CD4-positive, alpha-beta T cell treated with Interferon gamma for 1 hour (primary cell): ENCODE results near the gene SHB.

Source experiments
- DNase-seq: peaks from one replicate; pipeline ENCODE4 v3.0.0-alpha.2; 2020

SHB gene

DNA sequence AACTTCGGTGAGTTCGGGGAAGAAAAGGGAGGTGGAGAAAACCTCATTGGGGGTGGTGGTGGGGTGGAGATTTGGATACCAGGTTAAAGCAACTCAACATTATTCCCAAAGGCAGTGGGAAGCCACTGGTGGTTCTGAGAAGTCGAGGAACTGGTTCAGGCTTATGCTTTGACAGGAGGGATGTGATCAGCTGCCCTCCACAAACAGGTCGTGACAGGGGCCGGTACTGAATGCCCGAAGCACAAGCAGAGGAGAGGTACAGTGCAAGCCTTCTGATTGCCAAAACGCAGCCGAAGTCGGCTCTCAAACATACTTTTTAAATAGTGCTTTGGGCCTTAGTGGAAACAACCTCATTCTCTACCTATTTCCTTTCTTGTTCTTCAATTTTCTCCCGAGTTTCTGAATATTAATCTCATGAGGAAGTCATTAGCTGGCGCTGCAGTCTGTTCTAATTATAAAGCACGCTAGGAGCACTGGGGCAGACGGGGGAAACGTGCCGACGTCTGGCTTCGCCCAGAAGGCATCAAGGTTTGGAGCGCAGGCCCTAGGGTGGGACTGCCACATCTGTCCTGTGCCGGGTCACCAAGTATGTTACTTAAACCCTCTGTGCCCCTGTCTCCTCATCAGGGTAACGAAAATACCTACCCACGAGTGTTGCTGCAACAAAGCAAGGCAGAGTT is 27.3 kb downstream of the SHB start:
- no peak for DNase-seq

DNA sequence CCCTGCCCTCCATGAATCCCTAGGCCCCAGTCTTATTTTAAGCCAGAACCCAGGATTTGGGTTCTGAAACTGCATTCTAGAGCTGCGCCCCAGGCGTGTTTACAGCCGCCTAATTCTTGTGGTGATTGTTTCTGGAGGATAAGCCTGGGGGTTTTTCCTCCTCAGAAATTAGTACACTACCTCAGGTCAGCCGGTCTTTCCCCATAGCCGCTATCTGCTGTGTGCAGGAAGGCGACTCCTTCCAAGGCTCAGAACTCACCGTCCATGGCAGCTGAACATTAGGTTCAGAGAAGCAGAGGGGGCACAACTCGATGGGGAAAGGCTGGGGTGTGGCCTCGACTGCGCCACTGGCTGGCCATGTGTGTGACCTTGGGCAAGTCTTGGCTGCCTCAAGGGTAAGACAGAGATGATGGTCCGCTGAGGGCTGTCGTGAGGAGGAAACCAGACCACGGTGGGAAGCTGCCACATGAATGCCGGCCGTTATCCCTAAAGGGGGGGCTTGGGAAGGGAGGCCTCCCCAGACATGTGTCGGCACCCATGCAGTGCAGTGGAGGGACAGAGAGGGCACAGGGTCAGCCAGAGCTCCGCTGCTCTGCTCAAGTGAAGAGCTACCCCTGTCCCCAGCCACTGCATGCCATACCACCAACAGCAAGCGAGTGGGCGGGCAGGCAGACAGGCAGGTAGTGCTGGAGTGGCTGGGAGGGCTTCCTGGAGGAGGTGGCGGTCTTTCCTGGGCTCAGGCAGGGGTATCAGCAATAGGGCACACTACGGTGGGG is 28.9 kb downstream of the SHB start:
- DNase-seq: no peak

DNA sequence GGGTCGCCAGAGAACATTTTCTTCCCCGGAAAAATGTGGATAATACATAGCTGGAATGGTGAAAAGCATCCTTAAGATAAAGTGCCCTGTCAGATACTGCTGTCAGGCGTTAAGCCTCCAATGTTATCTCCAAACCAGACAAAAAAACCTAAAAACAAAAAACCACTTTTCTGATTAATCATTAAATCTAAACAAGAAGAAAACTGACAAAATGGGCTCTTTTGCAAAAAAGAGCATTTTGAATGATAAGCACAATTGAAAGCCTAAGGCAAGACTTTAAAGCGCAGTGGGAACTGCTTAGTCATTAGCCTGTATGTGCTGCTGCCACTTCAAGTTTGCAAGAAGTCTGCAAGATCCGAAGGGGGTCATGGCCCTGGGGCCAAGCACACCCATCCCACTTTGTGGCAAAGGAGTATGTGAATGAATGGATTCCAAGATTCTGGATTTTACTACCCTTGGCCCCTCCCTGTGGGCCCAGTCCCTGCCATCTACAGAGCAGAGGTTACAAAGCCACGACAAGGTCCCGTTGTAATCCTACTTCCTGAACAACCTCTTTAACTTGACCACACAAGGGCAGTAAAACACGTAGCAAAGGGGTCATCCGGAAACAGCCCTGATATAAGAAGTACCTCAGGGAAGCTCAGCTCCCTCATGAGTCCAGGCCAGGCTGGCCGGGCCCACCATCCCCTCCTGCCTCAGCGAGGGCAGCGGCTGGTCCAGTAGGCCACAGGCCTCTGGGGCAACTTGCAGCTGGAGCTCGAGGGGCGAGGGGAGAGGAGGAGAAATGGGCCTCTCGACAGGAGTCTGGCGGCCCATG is 29.7 kb downstream of the SHB start:
- no peak for DNase-seq

DNA sequence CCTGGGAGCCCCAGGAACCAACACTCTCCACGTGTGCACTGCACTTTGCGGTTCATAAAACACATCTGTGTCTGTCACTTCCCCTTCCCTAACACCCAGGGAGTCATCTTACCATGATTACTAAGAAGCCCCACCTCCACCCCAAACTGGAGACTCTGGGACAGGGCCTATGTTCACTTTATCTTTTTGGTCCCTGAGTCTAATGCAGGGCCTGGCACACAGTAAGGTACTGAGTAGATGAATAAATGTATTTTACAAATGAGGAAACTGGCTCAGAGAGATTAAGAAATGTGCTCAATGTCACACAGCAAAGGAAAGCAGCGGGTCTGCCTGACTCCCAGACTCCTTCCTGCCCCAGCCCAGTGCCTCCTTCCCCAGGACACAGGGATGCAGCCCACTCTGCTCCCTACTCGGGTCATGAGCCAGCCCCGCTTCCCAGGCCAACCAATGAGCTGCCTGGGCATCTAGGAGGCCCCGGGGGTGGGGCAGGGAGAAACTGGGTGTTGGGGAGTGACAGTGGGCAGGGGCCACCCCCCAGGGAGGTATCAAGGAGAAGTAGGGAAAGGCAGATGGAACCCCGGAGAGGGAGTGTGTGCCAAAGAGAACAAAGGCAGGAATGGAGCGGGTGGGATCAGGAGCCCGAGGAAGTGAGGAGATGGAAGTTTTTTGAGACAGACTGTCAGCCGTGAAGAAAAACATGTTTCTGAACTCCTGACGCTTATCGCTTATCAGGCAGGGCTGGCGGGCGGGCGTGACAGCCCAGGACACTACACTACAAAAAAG is 30.5 kb downstream of the SHB start:
- DNase-seq: no peak

DNA sequence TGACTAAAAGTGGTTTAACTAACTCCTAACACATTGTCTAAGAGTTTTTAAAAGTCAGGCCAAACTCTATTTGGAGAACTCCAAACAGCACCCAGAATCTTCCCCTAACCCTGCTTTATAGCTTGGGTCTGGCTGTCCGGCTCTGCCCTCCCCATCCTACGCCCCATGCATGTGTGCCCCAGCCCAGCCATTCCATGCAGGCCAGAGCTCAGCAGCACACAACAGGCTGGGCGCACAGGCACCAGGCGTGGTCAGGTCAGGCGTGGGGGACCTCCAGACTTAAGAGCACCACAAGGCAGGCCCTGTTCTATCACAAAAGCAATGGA is 31.1 kb downstream of the SHB start:
- DNase-seq: no peak

DNA sequence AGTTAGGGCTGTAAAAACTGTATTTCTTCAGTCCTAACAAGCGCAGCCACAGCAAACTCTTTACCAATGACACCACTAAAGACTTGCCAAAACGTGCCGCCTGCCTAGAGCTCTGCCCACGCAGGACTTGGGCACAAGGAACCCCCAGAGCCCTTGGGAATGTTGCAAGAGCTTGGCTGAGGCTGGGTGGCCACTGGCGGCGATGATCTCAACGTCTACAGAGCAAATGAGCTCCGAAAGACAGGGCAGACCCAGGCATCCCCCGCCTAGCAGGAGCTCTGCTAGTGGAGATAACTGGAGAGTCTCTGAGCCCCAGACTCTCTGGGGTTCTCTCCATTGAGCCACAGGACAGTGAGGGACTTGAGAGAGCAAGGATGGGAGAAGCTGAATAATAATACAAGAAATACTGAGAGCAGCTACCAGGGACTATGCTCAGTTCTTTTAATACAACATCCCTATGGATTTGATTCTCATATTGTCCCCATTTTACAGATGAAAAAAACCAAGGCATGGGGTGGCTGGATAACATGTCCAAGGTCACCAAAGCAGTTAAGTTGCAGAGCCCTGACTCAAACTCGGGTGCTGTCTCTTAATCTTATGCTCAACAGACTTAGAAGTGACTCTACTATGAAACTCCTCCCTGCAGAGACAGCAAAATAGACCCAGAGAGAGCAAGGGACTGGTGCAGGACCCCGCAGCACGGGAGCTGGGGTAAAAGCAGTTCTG is 32.5 kb downstream of the SHB start:
- DNase-seq: no peak

DNA sequence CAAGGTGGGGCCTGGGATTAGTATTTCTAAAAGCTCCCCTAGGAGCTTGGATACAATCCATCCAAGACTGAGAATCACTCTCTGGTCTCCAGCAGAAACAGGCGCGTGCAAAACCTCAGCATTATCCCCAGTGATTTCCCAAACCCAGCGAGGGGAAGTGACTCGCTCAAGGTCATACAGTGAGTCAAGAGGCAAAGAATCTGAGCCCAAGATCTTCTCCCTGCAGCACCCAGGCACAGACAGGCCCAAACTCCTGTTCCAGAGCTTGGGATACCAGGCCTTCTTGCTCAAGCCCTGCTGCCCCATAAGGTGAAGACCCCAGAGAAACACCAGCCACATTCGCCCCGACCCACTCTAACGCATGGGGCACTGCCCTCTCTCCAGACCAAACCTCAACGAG is 33.2 kb downstream of the SHB start:
- no peak for DNase-seq

DNA sequence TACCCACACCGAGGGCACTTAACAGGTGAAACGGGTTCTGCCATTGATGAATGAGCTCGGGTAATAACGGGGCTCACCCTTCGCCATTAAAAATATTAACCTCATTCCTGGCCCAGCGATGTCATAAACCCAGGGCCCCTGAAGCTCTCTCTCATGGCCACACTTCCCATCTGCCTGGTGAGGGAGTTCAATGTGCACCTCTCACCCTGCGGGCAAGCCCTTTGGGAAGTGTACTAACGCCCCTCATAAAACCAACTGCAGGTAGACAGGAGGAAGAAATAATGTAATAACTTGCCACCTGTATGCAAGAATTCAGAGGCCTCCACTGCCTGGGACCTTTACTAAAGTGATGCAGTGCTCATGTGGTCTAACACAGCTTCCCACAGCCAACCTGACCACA is 35.1 kb downstream of the SHB start:
- no peak for DNase-seq

DNA sequence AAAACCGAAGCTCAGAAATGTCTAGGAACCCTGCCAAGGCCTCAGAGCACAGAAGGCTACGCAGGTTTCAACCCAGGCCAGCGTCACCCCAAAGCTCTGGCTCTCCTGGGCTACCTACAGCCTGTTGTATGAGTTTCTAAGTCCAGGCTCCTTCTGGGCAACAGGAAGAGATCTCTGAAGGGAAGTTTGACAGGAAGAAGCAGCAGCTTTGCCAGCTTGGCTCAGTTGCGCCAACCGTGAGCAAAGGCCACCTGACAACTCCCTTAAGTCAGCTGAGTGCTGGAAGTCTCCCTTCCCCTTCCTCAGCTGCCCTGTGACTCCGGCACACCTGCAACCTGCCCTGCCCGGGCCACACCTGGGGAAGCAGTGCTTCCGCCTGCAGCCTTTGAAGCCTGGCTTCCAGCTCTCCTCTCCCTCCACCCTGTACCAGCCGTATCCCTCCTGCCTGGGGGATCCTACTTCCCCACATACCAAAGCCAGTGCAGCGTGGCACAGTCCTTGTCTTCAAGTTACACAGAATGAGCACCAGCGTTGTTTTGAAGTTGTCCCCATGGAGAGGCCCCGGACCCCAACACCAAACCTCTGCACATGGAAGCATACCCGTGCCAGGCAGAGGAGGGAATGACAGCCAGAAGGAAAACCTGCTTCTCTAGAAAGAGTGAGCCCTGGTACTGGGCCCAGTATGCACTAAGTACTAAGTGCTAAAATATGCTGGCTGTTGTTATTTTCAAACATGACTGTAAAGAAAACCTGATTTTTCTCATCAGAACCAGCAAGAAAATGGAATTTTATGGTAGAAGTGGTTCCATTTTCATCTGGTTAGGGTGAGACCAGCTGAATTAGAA is 36.5 kb downstream of the SHB start:
- no peak for DNase-seq

DNA sequence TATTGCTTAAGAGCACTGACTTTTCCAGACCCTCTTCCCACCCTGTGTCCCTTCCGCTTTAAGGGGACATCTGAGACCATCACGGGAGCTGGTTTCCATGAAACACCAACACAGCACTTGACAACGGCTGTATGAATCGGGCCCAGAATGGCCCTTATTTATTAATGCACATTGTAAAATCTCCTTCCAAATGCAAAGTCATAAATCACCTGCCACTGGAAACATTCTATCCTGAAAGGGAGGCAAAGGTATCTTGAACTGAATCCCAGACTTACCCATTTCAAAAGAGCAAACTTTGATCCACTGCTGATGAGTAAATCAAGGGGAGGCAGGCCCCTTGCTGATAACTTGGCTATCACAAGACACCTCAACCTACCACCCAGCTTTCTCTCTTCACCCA is 37.4 kb downstream of the SHB start:
- DNase-seq: no peak

DNA sequence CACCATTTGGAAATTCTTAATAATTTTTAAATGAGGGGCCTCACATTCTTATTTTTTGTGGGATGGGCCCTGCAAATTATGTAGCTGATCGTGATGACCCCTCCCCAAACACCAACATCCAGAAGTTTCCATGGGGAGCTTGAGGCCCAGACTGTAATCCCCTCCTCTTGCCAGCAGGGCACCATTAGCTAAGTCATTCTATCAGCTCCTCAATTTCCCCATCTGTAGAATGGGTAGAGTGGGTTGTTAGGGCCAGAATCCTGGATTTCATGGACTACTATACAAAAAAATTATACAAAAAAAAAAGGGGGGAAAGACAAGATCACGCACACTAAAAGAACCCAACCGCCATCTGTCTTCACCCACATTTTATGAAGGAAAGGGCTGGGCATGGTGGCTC is 38.4 kb downstream of the SHB start:
- DNase-seq: no peak

DNA sequence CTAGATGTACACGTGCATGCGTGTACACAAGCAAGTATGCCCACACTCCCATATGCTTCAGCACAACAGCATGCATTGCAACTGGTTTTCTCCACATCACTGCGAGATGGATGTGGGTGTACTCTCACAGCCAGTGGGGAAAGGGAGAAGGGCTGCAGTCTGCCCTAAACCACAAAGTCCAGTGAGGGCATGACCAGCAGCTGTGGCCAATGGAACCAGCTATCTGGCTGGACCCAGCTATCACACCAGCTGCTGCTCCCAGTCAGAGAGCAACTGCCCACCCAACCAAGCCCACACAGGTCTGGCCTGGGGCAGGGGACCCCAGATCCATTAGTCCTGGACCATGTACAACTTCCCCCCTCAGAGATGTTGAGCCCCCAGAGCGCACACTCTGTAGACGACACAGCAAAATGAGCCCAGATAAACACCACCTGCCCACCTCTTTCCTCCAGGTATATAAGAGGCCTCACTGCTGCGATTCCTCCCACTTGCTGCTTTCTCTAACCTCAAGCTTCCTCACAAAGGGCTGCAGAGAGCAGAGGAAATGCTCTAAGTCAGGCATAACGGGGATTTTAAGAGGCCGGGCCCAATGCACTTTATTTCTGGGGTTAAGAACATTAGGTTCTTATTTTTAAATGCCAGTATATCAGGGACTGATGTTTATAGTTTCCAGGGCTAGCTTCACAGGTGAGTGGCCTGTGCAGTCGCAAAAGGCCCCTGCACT is 39.0 kb downstream of the SHB start:
- DNase-seq: no peak

DNA sequence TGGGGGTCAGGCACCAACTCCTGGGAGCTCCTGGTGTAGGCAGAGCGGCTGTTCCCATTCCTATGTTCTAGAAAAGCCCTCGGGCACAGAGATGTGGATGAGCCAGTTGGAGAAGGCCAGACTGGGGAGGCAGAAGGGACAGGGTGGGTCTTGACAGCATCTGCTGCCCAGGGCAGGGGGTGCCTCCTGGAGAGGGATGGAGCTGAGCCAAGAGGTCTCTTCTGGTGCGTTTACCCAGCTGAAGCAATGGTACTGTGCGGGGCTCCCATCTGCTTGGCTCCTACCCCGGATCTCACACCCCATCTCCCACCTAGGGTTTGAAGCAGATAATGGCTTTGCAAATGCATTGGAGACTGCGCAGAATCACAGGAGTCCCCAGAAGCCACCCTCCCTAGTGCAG is 41.3 kb downstream of the SHB start:
- DNase-seq: no peak

DNA sequence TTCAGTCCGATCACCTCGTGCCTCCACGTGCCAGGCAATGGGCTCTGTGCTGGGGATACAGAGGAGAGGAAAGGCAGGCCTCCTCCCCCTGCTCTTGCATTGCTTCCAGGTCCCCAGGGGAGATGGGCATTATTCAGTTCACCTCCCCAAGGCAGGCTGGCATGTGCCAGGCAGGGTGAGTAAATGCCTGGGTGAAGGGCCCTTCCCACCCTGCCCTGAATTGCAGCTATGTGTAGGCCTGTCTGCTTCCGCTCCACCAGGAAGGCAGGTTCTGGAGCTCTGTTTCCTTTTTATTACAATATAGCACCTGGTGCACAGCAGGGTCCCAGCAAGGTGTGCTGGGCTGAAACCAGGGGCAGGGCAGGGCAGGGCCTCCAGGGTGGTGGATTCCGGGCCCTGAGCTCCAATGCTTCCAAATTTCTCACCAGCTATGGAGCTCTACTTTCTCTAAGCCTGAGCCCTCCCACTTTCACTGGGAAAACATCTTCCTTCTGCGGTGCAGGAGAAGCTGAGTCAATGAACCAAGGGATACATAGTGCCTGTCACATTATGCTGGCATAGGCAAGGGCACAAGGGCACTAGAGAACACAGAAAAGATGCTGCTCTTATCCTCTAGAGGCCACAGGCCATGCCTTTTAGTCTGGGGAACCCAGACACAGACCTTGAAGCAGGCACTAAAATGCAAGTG is 42.0 kb downstream of the SHB start:
- no peak for DNase-seq

DNA sequence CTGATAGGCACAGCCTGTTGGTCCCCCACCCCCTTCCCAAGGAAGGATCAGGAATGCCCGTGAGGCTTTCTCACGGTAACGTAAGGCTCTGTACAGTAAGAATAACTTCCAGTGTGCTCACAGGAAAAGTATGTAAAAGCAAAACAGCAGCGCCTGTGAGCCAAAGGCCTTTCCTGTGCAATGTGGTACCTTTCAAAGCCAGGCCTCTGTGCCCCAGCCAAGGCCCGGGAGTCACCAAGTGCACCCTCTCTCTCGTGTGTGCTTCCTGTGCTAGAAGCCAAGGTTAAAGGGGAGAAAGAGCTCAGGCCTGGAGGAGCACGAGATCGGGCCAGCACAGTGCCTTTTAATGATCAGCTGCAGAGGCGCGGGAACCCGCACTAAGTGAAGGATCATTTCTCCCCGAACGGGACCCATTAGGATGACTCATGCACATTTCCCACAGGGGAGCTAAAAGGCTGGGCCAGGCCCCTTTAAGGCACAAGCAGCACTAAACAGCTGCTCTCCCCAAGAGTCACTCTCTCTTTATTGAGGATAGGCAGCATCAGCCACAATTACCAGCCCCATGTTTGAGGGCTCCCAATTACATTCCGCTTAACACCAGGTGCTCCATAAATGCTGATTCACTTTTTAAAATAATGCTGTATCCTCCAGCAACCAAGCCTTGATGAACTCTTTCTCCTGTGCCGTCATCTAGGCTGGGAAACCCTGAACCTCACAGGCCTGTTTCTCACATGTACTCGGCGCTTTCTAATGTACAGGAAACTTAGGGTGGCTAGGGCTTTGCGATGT is 42.8 kb downstream of the SHB start:
- no peak for DNase-seq

DNA sequence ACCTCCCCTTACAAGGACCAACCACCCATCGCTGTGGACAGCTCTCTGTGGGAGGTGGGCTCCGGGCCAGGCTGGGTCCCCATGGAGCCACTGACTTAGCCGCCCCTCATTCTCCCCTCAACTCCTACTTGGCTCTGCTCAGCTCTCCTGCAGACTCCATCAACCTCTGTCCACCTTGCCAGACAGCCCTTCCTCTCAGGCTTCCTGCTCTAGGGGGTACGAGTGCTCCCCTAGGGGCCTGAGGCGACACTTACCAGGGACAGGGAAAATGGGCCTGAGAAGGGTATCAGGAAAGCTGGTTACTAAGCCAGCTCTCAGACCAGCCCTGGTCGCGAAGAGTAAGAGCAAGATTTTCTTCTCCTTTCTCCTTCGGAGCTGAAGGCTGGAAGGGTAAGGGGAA is 43.9 kb downstream of the SHB start:
- DNase-seq: no peak

DNA sequence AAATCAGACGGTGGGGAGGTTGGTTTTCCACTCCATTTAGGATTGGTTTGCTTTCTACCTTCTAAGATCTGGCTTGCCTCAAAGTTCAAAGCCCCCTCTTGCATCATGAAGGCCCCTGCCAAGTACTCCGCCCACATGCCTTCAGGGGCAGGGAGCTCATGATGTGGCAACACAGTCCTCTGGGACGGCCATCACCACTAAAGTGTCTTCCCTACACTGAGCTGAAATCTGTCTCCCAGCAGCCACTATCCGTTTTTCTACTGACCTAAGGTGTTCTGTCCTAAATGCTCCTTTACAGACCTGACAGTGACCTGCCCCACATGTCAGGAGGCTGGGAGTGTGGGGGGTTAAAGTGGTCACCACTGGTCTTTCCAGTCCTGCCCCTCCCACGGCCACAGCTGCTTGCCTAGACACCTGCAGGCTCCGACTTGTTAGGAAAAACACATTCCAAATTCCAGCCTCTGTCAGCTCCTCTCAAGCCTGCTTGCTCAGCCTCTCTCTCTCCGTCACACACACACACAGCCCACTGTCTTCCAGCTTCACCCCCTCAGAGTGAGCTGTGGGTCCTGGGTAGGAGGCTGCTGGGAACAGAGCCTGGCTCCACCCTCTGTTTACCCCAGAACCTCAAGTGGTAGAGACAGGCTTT is 44.9 kb downstream of the SHB start:
- no peak for DNase-seq

DNA sequence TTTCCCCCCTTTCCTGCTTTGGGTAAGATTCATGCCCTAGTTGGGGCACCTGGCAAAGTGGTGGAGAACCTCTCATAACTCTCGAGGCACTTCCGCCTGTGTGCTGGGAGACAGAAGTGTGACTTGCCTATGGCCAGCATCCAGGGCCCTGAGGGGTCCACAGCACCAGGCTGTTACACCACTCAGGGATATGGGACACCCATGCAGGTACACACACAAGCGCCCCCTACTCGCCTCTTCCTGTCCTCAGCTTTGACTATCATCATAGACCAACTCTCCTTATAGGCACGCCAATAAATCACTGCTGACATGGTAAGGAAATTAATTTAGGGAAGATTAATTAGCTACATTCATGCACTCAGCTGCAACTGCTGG is 45.4 kb downstream of the SHB start:
- no peak for DNase-seq

DNA sequence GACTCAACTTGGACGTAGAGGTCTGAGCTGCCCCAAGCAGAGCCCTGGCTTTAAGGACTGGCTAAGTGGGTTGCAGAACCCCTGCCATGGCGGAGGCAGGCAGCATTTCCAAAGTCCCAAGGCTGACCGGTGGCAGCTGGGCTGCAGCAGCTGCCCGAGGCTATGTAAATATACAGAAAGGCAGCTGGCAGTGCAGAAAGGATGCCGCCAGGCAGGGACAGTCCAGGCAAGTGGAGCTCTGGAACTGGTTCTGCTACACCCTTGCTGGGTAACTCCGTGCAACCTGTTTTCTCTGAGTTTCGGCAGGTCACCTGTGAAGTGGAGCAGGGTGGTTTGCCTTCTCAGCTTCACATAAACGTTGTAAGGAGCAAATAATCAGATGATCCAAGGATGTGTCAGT is 46.0 kb downstream of the SHB start:
- no peak for DNase-seq
